H1 (cell line): ENCODE results near the gene MAPRE2. TPM values are rescaled to one million over a fixed set of nuclear protein-coding genes. Genes with fewer than 3 reads are reported as not detected.

ENCODE experiments used
- CTCF ChIA-PET: fragments of 300-600 bp; sonication (Branson Sonifier 250); formaldehyde crosslinking; loops from one replicate; lab custom pipeline; 2021; ENCODE audit not compliant: partially characterized antibody; lab: Charles Lee
- POLR2A ChIA-PET: fragments of 300-600 bp; sonication (Branson Sonifier 250); formaldehyde crosslinking; loops from one replicate; lab custom pipeline; 2021; ENCODE audit warnings: inconsistent platforms; ENCODE audit not compliant: partially characterized antibody; lab: Charles Lee
- DNase-seq, 2 experiments: peaks; one replicate each; pipeline versions ENCODE4 v3.0.0 to v3.0.0-alpha.2; 2010 to 2022; ENCODE audit warnings: low spot score in 2 of 2, low read depth in 1 of 2, mixed read lengths in 1 of 2
- FAIRE-seq: peaks from 2 replicates; lab custom pipeline; 2011; peaks lifted over from hg19 to GRCh38; lab: Jason Lieb, UNC
- H2AFZ ChIP-seq: 2 replicates; pipeline ENCODE4 v1.8.1; 2012; ENCODE audit warnings: low read length, inconsistent platforms
- H2AK5ac ChIP-seq: 2 replicates; pipeline ENCODE4 v1.6.1; 2013; ENCODE audit warnings: low read depth, low read length
- H2BK120ac ChIP-seq: replicated peaks from 2 replicates; pipeline ENCODE3; 2013; ENCODE audit warnings: low read depth, low read length, inconsistent platforms
- H2BK12ac ChIP-seq: 2 replicates; pipeline ENCODE4 v1.6.1; 2013; ENCODE audit warnings: low read depth, low read length
- H2BK15ac ChIP-seq: 2 replicates; pipeline ENCODE4 v1.6.1; 2013; ENCODE audit warnings: low read length
- H2BK20ac ChIP-seq: 2 replicates; pipeline ENCODE4 v1.6.1; 2013; ENCODE audit warnings: low read length
- H2BK5ac ChIP-seq: 2 replicates; pipeline ENCODE4 v1.6.1; 2013; ENCODE audit warnings: low read depth, low read length
- H3K14ac ChIP-seq: 2 replicates; pipeline ENCODE4 v1.6.1; 2013; ENCODE audit warnings: inconsistent platforms; ENCODE audit not compliant: insufficient read length
- H3K18ac ChIP-seq: 2 replicates; pipeline ENCODE4 v1.6.1; 2013; ENCODE audit warnings: low read length; ENCODE audit errors: extremely low read depth
- H3K23ac ChIP-seq: 2 replicates; pipeline ENCODE4 v1.6.1; 2013; ENCODE audit warnings: inconsistent platforms; ENCODE audit not compliant: insufficient read length
- H3K23me2 ChIP-seq: 2 replicates; pipeline ENCODE4 v1.6.1; 2013; ENCODE audit warnings: low read depth, low read length
- H3K27ac ChIP-seq: 2 replicates; pipeline ENCODE4 v1.6.1; 2011; ENCODE audit warnings: low read depth, low read length, inconsistent platforms
- H3K27me3 ChIP-seq, 4 experiments: replicated peaks in 1 of 4; 1 replicate in 1 of 4; 2 replicates in 3 of 4; pipeline versions ENCODE4 v1.6.1 to v1.8.1; 2011 to 2013; ENCODE audit warnings: low read length in 3 of 4, mild to moderate bottlenecking in 3 of 4, inconsistent platforms in 2 of 4, mixed read lengths in 2 of 4, moderate library complexity in 1 of 4; ENCODE audit not compliant: control insufficient read depth in 3 of 4, insufficient read depth in 3 of 4; ENCODE audit errors: extremely low read depth in 1 of 4
- H3K36me3 ChIP-seq, 4 experiments: 2 replicates each; pipeline versions ENCODE4 v1.6.1 to v1.8.1; 2011 to 2013; ENCODE audit warnings: mild to moderate bottlenecking in 4 of 4, low read length in 3 of 4, moderate library complexity in 2 of 4, control low read depth in 1 of 4, inconsistent platforms in 1 of 4; ENCODE audit not compliant: insufficient read depth in 4 of 4, control insufficient read depth in 2 of 4
- H3K4ac ChIP-seq: replicated peaks from 2 replicates; pipeline ENCODE3; 2013; ENCODE audit warnings: low read length, low read depth, mixed read lengths, inconsistent platforms; ENCODE audit not compliant: insufficient read length
- H3K4me1 ChIP-seq, 4 experiments: replicated peaks in 1 of 4; 1 replicate in 1 of 4; 2 replicates in 3 of 4; pipeline versions ENCODE4 v1.6.1 to v1.8.1; 2011 to 2013; ENCODE audit warnings: low read length in 3 of 4, inconsistent platforms in 2 of 4, mixed read lengths in 1 of 4; ENCODE audit not compliant: insufficient read depth in 4 of 4, control insufficient read depth in 3 of 4
- H3K4me2 ChIP-seq, 2 experiments: 2 replicates each; pipeline versions ENCODE4 v1.6.1 to v1.8.1; 2011 to 2013; ENCODE audit warnings: low read depth in 2 of 2, low read length in 2 of 2, control low read depth in 1 of 2, inconsistent platforms in 1 of 2, mild to moderate bottlenecking in 1 of 2; ENCODE audit not compliant: insufficient read depth in 1 of 2
- H3K4me3 ChIP-seq, 4 experiments: fragments of 200-600, 300-600 bp in 1 of 4; sonication (generic), shearing (Covaris generic), sonication (Bioruptor Twin) in 1 of 4; 2 replicates each; pipeline versions ENCODE4 v1.5.1 to v1.8.1; 2011 to 2016; ENCODE audit warnings: low read length in 4 of 4, low read depth in 3 of 4, control low read depth in 2 of 4, inconsistent platforms in 2 of 4, mild to moderate bottlenecking in 2 of 4, mixed read lengths in 1 of 4, moderate library complexity in 1 of 4; ENCODE audit not compliant: insufficient read depth in 2 of 4; ENCODE audit errors: extremely low read depth in 1 of 4
- H3K56ac ChIP-seq: replicated peaks from 2 replicates; pipeline ENCODE3; 2013; ENCODE audit warnings: low read depth, mild to moderate bottlenecking, mixed read lengths, low read length, inconsistent platforms; ENCODE audit not compliant: insufficient read length
- H3K79me1 ChIP-seq: 2 replicates; pipeline ENCODE4 v1.6.1; 2013; ENCODE audit warnings: low read depth, low read length, control low read depth
- H3K79me2 ChIP-seq, 2 experiments: 2 replicates each; pipeline versions ENCODE4 v1.6.1 to v1.8.1; 2012 to 2013; ENCODE audit warnings: low read length in 2 of 2, mild to moderate bottlenecking in 2 of 2, inconsistent platforms in 1 of 2; ENCODE audit not compliant: insufficient read depth in 2 of 2, control insufficient read depth in 1 of 2
- H3K9ac ChIP-seq, 4 experiments: replicated peaks in 1 of 4; 1 replicate in 1 of 4; 2 replicates in 3 of 4; pipeline versions ENCODE4 v1.6.1 to v1.8.1; 2011 to 2013; ENCODE audit warnings: low read depth in 3 of 4, low read length in 3 of 4, control low read depth in 2 of 4, mild to moderate bottlenecking in 2 of 4, moderate library complexity in 2 of 4, inconsistent platforms in 1 of 4; ENCODE audit errors: extremely low read depth in 1 of 4
- H3K9me3 ChIP-seq, 2 experiments: 2 replicates each; pipeline versions ENCODE4 v1.6.1 to v1.8.1; 2012 to 2013; ENCODE audit warnings: mild to moderate bottlenecking in 2 of 2, moderate library complexity in 2 of 2, control low read depth in 1 of 2, inconsistent platforms in 1 of 2, low read depth in 1 of 2, low read length in 1 of 2, mixed read lengths in 1 of 2; ENCODE audit not compliant: insufficient read depth in 2 of 2
- H4K20me1 ChIP-seq, 2 experiments: replicated peaks in 1 of 2; 2 replicates each; pipeline versions ENCODE3 to v1.8.1; 2011 to 2013; ENCODE audit warnings: inconsistent platforms in 2 of 2, low read length in 2 of 2, mild to moderate bottlenecking in 1 of 2; ENCODE audit not compliant: insufficient read depth in 2 of 2, control insufficient read depth in 1 of 2
- H4K5ac ChIP-seq: 2 replicates; pipeline ENCODE4 v1.6.1; 2013; ENCODE audit warnings: low read length, low read depth, mixed read lengths, inconsistent platforms; ENCODE audit not compliant: insufficient read length
- H4K8ac ChIP-seq: 2 replicates; pipeline ENCODE4 v1.8.0; 2013; ENCODE audit warnings: mild to moderate bottlenecking, moderate library complexity, low read length, inconsistent platforms; ENCODE audit not compliant: insufficient read depth; ENCODE audit errors: extremely low read depth
- H4K91ac ChIP-seq: replicated peaks from 2 replicates; pipeline ENCODE3; 2013; ENCODE audit warnings: low read length, mixed read lengths, inconsistent platforms; ENCODE audit not compliant: insufficient read length
- CTCF ChIP-seq, 3 experiments: IDR thresholded peaks; 1 replicate in 2 of 3; 2 replicates in 1 of 3; pipeline versions ENCODE4 v1.5.1 to v1.6.1; 2011; ENCODE audit warnings: low read length in 3 of 3, mild to moderate bottlenecking in 3 of 3, inconsistent platforms in 2 of 3, low read depth in 1 of 3, moderate library complexity in 1 of 3; ENCODE audit not compliant: insufficient read depth in 1 of 3; ENCODE audit errors: control extremely low read depth in 1 of 3
- JUN ChIP-seq: IDR thresholded peaks from 2 replicates; pipeline ENCODE4 v1.6.1; 2011; ENCODE audit warnings: low read depth, mild to moderate bottlenecking, improper control_type of control experiment, low read length
- RAD21 ChIP-seq, 2 experiments: IDR thresholded peaks in 1 of 2; conservative IDR thresholded peaks in 1 of 2; 2 replicates each; pipeline ENCODE4 v1.6.1; 2011; ENCODE audit warnings: low read depth in 2 of 2, low read length in 2 of 2, improper control_type of control experiment in 1 of 2, inconsistent platforms in 1 of 2, mild to moderate bottlenecking in 1 of 2, moderate library complexity in 1 of 2
- YY1 ChIP-seq: IDR thresholded peaks from 2 replicates; pipeline ENCODE4 v1.6.1; 2011; ENCODE audit warnings: low read depth, mild to moderate bottlenecking, low read length
- WGBS, 2 experiments: shearing (Covaris generic) in 1 of 2; methylation state at CpG; one replicate each; pipeline versions ENCODE4 v1.1.6 to v1.1.7; 2013 to 2015; ENCODE audit warnings: low lambda C conversion rate in 2 of 2, mixed read lengths in 2 of 2, inconsistent platforms in 1 of 2, low coverage in 1 of 2, missing lambda C conversion rate in 1 of 2; ENCODE audit not compliant: insufficient replicate concordance in 2 of 2, insufficient coverage in 1 of 2, insufficient read length in 1 of 2; ENCODE audit errors: extremely low coverage in 1 of 2, missing lambda C conversion rate in 1 of 2; 5-methylcytosine and 5-hydroxymethylcytosine counted together
- polyA plus RNA-seq, 7 experiments: library from polyadenylated mRNA; depleted of rRNA in 3 of 7; stranded (reverse) in 5 of 7; unstranded in 2 of 7; fragments of >200 nt in 5 of 7; fragments of 200-250 nt in 2 of 7; gene quantifications; 1 replicate in 5 of 7; 2 replicates in 1 of 7; 4 replicates in 1 of 7; pipeline versions ENCODE4 v1.2.1 to v1.2.3, GENCODE V29; 2011 to 2013; ENCODE audit warnings: missing spikeins in 2 of 7, mixed read lengths in 2 of 7
- total RNA-seq: library from RNA; stranded (reverse); fragmentation: NEBNext Ultra II Directional; extraction: Animal tissue kit (Norgen Biotek cat#: 25700); gene quantifications from 2 replicates; pipeline ENCODE4 v1.2.1, GENCODE V29; 2021

Gene MAPRE2
- total and polyA plus RNA-seq, 2 of the 8 experiments (the other 6 are each of a cell fraction or from before 2014, with no cell fraction given), result 32.6 to 33.1 TPM

DNA sequence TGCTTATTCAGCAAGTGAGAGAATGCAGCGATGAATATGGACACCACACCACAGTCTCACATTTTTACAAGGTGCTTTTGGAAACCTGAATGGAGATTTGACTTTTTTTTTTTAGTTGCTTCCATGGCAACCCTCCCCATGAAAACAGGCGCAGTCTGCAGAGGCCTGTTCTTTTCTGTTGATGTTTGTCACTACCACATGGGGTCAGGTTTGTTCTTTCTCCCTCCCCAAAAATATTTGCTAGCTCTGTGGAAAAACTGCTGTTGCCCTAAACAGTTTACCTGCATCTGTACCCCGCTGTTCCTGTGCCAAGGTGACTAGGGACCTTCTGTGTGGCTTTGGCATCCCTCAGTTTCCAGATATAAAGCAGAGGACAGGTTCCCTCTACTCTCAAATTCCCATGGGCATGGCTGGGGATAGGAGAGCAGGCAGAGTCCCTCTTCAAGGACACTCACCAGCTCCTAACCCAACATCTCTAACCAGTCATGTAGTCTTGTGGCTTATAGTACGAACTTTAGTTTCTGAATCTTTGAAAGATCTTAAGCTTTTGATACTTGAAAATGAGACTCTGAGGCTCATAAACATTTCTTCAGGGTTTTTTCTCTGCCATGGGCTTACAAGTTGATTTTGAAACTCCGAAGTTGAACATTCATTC, 14.7 kb upstream of the MAPRE2 start:
- WGBS, 2 experiments, result 63% methylated on average over 5 of the region's 5 CpGs; no CpG with 5 or more reads in 1 of the 2 experiments
- POLR2A ChIA-PET, result interaction anchor here (0.6 to 1.2 kb wide), 7 partner anchors 79 to 328 kb away, joined by 3 read pairs; partner anchors contain the start of gene ZNF24

More for the DNA sequence above, 14.7 kb upstream of the MAPRE2 start:
- no peak overlapping the region for H2BK15ac ChIP-seq
- H3K9me3 ChIP-seq, result no peaks in the 10 kb centered on the region
- H3K27ac ChIP-seq, result no peak overlapping the region
- no peak overlapping the region for H3K9ac ChIP-seq
- H3K14ac ChIP-seq, result no peak overlapping the region
- CTCF ChIA-PET, result interaction anchor here (0.6 to 7.1 kb wide), 30 partner anchors 10 to 357 kb away, joined by 3 to 80 read pairs (median 4); partner anchors contain the start of gene MAPRE2
- H2BK20ac ChIP-seq, result no peak overlapping the region
- H3K4me1 ChIP-seq, result peaks cover 0 to 7% (median 0%) of the 10 kb centered on the region in 4 experiments; a peak in 2 of 7 replicates
- TF ChIP-seq JUN (no peak), RAD21 (IDR thresholded peaks at IDR 0.05 in 1 of 2, conservative IDR thresholded peaks at IDR 0.05 in 1 of 2; ENCODE audit: low read depth in 2 of 2, low read length in 2 of 2) (peak; percentile 77 to 81), YY1 (0 out of 2 replicates have a peak, but pooled peaks have one; percentile 11), CTCF (IDR thresholded peaks at IDR 0.05; ENCODE audit: control extremely low read depth in 1 of 3, insufficient read depth in 1 of 3, low read depth in 1 of 3, low read length in 3 of 3) (peak; percentile 1 to 52 (median 48))
- no peak overlapping the region for H4K91ac ChIP-seq
- no peak overlapping the region for H3K56ac ChIP-seq
- H3K4ac ChIP-seq, result no peak overlapping the region
- no peak overlapping the region for H3K4me3 ChIP-seq
- H3K23ac ChIP-seq, result no peak overlapping the region
- no peak overlapping the region; the same call in none of the 2 replicates for H2AK5ac ChIP-seq
- H4K8ac ChIP-seq, result no peak overlapping the region; the same call in 1 of the 2 replicates
- peak; percentile 93 for FAIRE-seq
- H4K20me1 ChIP-seq, result no peaks in the 10 kb centered on the region
- H3K4me2 ChIP-seq, result no peak overlapping the region
- no peaks in the 10 kb centered on the region for H3K23me2 ChIP-seq
- H2BK5ac ChIP-seq, result no peak overlapping the region
- no peak overlapping the region for H2BK120ac ChIP-seq
- no peaks in the 10 kb centered on the region for H3K36me3 ChIP-seq
- no peaks in the 10 kb centered on the region for H3K27me3 ChIP-seq
- peak overlapping the region; percentile 53; the same call in 1 of the 2 replicates for H2BK12ac ChIP-seq
- no peak for DNase-seq
- H3K79me1 ChIP-seq, result no peaks in the 10 kb centered on the region
- no peak overlapping the region for H4K5ac ChIP-seq
- peak overlapping the region; percentile 77; the same call in 1 of the 2 replicates for H2AFZ ChIP-seq
- no peak overlapping the region; the same call in 1 of the 2 replicates for H3K18ac ChIP-seq
- H3K79me2 ChIP-seq, result no peaks in the 10 kb centered on the region
